NK-92 treated with Interleukin-12 subunit alpha and Interleukin-12 subunit beta, amount 100 ng/mL, for 24 hours (cell line): ENCODE measurements around the gene FAM200A.
A peak's percentile ranks its signal among the peaks of the same experiment; 100 is the strongest.
"Not testable (repeated sequence)": the region's sequence is repeated elsewhere in the genome, so short reads cannot be mapped to it uniquely, and the experiment has no call there.

Experiments used
- DNase-seq: peaks from one replicate; lab custom pipeline; 2025; lab: John Stamatoyannopoulos, UW

Gene FAM200A

GRCh38 chr7:99551767-99552463 lies at the start of gene FAM200A:
FAM200A (minus strand) TSS chr7:99552114; CDS start chr7:99548407, 3,707 bp downstream.
- DNase-seq = peak; percentile 77

GRCh38 chr7:99599836-99600235 lies 47.9 kb upstream of the FAM200A start:
- DNase-seq = no peak

- DNase-seq = no peak
These were observed 46.0 kb upstream of the FAM200A start, which contains the start of gene TMEM225B for GRCh38 chr7:99597762-99598501. TMEM225B (plus strand) TSS chr7:99598267; CDS start chr7:99604389, 6,122 bp downstream.

- no peak for DNase-seq
These were observed 44.6 kb upstream of the FAM200A start for GRCh38 chr7:99596408-99596955.

GRCh38 chr7:99594948-99595745 lies 43.2 kb upstream of the FAM200A start:
- DNase-seq = no peak

- no peak for DNase-seq
These were observed 37.0 kb upstream of the FAM200A start for GRCh38 chr7:99588868-99589267.

GRCh38 chr7:99580778-99581332 lies 28.9 kb upstream of the FAM200A start:
- DNase-seq = not testable (repeated sequence)

GRCh38 chr7:99579956-99580777 lies 28.3 kb upstream of the FAM200A start:
- DNase-seq = no peak

GRCh38 chr7:99579281-99579955 lies 27.5 kb upstream of the FAM200A start:
- DNase-seq = no peak

- no peak for DNase-seq
These were observed 24.3 kb upstream of the FAM200A start for GRCh38 chr7:99576251-99576650.

- no peak for DNase-seq
These were observed 21.3 kb upstream of the FAM200A start for GRCh38 chr7:99573257-99573656.

- no peak for DNase-seq
These were observed 19.9 kb upstream of the FAM200A start for GRCh38 chr7:99571768-99572167.

- not testable (repeated sequence) for DNase-seq
These were observed 16.9 kb upstream of the FAM200A start for GRCh38 chr7:99568770-99569169.

- DNase-seq = no peak
These were observed 11.7 kb upstream of the FAM200A start for GRCh38 chr7:99563650-99564049.

- DNase-seq = peak; percentile 54
These were observed 10.9 kb upstream of the FAM200A start for GRCh38 chr7:99562832-99563231.

- DNase-seq = no peak
These were observed 10.3 kb upstream of the FAM200A start for GRCh38 chr7:99562114-99562784.

GRCh38 chr7:99561737-99562051 lies 9.8 kb upstream of the FAM200A start:
- no peak for DNase-seq

- DNase-seq = no peak
These were observed 9.2 kb upstream of the FAM200A start for GRCh38 chr7:99560834-99561736.
